ENCODE data around the gene LRRC57. TPM values are rescaled to one million over a fixed set of nuclear protein-coding genes. Genes with fewer than 3 reads are reported as not detected.

The LRRC57 gene
- total RNA-seq, 1 donor from 2014 or later: 21.4 TPM

GRCh38 chr15:42549032-42549491 lies 469 bp upstream of the LRRC57 start:
- Mint-ChIP-seq H3K4me3 (peak overlapping the region; percentile 96), H3K27me3 (no peaks in the 10 kb centered on the region), H3K9me3 (no peaks in the 10 kb centered on the region), H3K4me1 (peaks cover 36% of the 10 kb centered on the region), H3K27ac (peak overlapping the region; percentile 93), H3K36me3 (ENCODE audit: low read depth) (peaks cover 35% of the 10 kb centered on the region)
- CTCF ChIA-PET: no interaction called here
- TF ChIP-seq CTCF (IDR thresholded peaks at IDR 0.05): no peak
- POLR2A ChIA-PET: interaction anchor here (1.0 to 2.7 kb wide), 5 partner anchors 26 to 276 kb away, joined by 3 to 16 read pairs (median 9); partner anchors contain the start of genes GANC, SNAP23, STARD9 and TMEM87A
- peak; percentile 18 for DNase-seq
- ATAC-seq (ENCODE audit: low read depth): peak; percentile 40
- intact Hi-C loops (cut with micrococcal nuclease): loop anchor here (2.0 kb wide), 1 partner anchor 102 kb away; no protein-coding TSS in a partner anchor

GRCh38 chr15:42547918-42548248 lies 710 bp downstream of the LRRC57 start:
- H3K27ac Mint-ChIP-seq: peak overlapping the region; percentile 93
- ATAC-seq (ENCODE audit: low read depth): peak; percentile 12
- H3K27me3 Mint-ChIP-seq: no peaks in the 10 kb centered on the region
- CTCF ChIA-PET: no interaction called here
- H3K9me3 Mint-ChIP-seq: no peaks in the 10 kb centered on the region
- H3K36me3 Mint-ChIP-seq (ENCODE audit: low read depth): peaks cover 41% of the 10 kb centered on the region
- no peak for DNase-seq
- H3K4me1 Mint-ChIP-seq: peaks cover 36% of the 10 kb centered on the region
- TF ChIP-seq CTCF (IDR thresholded peaks at IDR 0.05): no peak
- peak overlapping the region; percentile 96 for H3K4me3 Mint-ChIP-seq
- POLR2A ChIA-PET: interaction anchor here (0.6 to 2.7 kb wide), 8 partner anchors 13 to 761 kb away, joined by 3 to 16 read pairs (median 5); partner anchors contain the start of genes SNAP23, STARD9 and ZNF106
- intact Hi-C loops (cut with micrococcal nuclease): loop anchor here (1.0 to 2.0 kb wide), 4 partner anchors 27 to 373 kb away; partner anchors contain the start of genes SNAP23 and STARD9

GRCh38 chr15:42544853-42545629 lies 3.6 kb downstream of the LRRC57 start:
- intact Hi-C loops (cut with micrococcal nuclease): no loop called here
- CTCF ChIA-PET: no interaction called here
- TF ChIP-seq CTCF (IDR thresholded peaks at IDR 0.05): no peak
- Mint-ChIP-seq H3K4me3 (no peak overlapping the region), H3K36me3 (ENCODE audit: low read depth) (peaks cover 46% of the 10 kb centered on the region), H3K27me3 (no peaks in the 10 kb centered on the region), H3K27ac (no peak overlapping the region), H3K4me1 (peaks cover 29% of the 10 kb centered on the region), H3K9me3 (no peaks in the 10 kb centered on the region)
- no peak for DNase-seq
- POLR2A ChIA-PET: interaction anchor here (1.0 kb wide), 1 partner anchor 42 kb away, joined by 3 read pairs; no protein-coding TSS in a partner anchor
- ATAC-seq (ENCODE audit: low read depth): no peak

GRCh38 chr15:42533246-42533645 lies 15.3 kb downstream of the LRRC57 start:
- POLR2A ChIA-PET: no interaction called here
- no peak for DNase-seq
- Mint-ChIP-seq H3K36me3 (ENCODE audit: low read depth) (peaks cover 75% of the 10 kb centered on the region), H3K4me1 (no peaks in the 10 kb centered on the region), H3K9me3 (no peaks in the 10 kb centered on the region), H3K27me3 (no peaks in the 10 kb centered on the region), H3K27ac (no peak overlapping the region), H3K4me3 (no peak overlapping the region)
- no peak for TF ChIP-seq CTCF (IDR thresholded peaks at IDR 0.05)
- CTCF ChIA-PET: no interaction called here
- intact Hi-C loops (cut with micrococcal nuclease): no loop called here
- no peak for ATAC-seq (ENCODE audit: low read depth)

GRCh38 chr15:42528970-42529369 lies 19.6 kb downstream of the LRRC57 start:
- POLR2A ChIA-PET: no interaction called here
- no peak overlapping the region for H3K27ac Mint-ChIP-seq
- intact Hi-C loops (cut with micrococcal nuclease): no loop called here
- H3K27me3 Mint-ChIP-seq: no peaks in the 10 kb centered on the region
- H3K9me3 Mint-ChIP-seq: no peaks in the 10 kb centered on the region
- CTCF ChIA-PET: no interaction called here
- H3K4me1 Mint-ChIP-seq: no peaks in the 10 kb centered on the region
- DNase-seq (no peak), ATAC-seq (ENCODE audit: low read depth) (no peak)
- H3K4me3 Mint-ChIP-seq: no peak overlapping the region
- TF ChIP-seq CTCF (IDR thresholded peaks at IDR 0.05): no peak
- peaks cover 74% of the 10 kb centered on the region for H3K36me3 Mint-ChIP-seq (ENCODE audit: low read depth)

All from activated B cell treated with CpG ODN at 0.5 μM for 24 hours (primary cell).